ENCODE data around the gene TLCD4.

The TLCD4 gene

GRCh38 chr1:95095833-95096217 is 21.3 kb upstream of the TLCD4 start:
- DNase-seq (ENCODE audit: low spot score) = no peak

GRCh38 chr1:95096218-95096841 is 20.8 kb upstream of the TLCD4 start:
- DNase-seq (ENCODE audit: low spot score) = no peak

GRCh38 chr1:95097426-95097825 is 19.7 kb upstream of the TLCD4 start:
- DNase-seq (ENCODE audit: low spot score) = no peak

GRCh38 chr1:95098196-95098595 is 19.0 kb upstream of the TLCD4 start:
- DNase-seq (ENCODE audit: low spot score) = no peak

DNA sequence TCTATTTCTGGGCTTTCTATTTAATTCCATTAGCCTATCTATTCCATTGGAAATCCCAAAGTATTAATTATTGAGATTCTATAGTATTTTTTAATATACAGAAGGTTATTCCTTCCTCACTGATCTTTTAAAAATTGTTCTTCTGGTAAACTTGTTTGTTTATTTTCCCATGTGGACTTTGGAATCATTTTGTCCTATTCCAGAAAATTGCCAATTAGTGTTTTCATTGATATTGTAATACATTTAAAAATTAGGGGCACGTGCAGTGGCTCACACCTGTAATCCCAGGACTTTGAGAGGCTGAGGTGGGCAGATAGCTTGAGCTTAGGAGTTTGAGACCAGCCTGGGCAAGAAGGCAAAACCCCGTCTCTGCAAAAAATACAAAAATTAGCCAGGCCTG is 8.4 kb upstream of the TLCD4 start:
- DNase-seq (ENCODE audit: low spot score) = no peak

- DNase-seq (ENCODE audit: low spot score) = no peak
Observed at GRCh38 chr1:95111014-95111413, 6.1 kb upstream of the TLCD4 start.

DNA sequence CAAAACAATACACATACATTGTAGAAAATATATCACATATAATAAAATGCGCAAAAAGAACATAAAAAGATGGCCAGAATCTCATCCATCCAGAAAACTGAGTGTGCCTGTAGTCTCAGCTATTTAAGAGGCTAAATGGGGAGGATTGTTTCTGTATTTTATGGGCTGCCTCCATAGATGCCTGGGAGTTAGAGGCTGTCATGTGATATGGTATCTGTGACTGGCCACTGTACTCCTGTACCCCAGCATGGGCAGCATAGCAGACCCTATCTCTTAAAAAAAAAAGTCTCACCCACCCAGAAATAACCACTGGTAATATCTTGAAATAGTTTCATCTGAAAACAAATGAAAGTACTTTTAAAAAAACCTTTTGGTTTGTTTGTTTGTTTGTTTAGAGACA is 3.5 kb upstream of the TLCD4 start:
- DNase-seq (ENCODE audit: low spot score) = no peak

DNA sequence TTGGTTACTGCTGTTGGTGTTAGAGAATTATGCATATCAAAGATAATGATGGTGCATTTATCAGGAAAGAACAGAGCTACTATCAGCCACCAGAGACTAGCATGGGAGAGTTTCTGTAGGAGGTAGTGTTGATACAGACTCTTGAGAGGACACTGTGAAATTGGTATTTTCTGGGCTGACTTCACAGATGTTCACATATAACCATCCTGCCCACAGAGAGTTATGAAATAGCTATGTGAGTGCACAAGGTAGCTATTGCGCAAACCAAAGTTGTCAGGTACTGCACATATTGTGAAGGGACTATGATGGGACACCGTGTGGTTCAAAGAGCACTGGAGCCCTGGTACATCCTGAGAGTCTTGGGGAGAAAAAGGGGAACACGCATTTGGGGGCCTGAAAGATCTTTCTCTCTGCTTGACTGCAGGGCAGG is 1.4 kb upstream of the TLCD4 start:
- DNase-seq (ENCODE audit: low spot score) = peak; percentile 62

- DNase-seq (ENCODE audit: low spot score) = peak; percentile 82
Observed at GRCh38 chr1:95116580-95117206, 462 bp upstream of the TLCD4 start.

- no peak for DNase-seq (ENCODE audit: low spot score)
Observed at GRCh38 chr1:95118067-95118499, 928 bp downstream of the TLCD4 start.

DNA sequence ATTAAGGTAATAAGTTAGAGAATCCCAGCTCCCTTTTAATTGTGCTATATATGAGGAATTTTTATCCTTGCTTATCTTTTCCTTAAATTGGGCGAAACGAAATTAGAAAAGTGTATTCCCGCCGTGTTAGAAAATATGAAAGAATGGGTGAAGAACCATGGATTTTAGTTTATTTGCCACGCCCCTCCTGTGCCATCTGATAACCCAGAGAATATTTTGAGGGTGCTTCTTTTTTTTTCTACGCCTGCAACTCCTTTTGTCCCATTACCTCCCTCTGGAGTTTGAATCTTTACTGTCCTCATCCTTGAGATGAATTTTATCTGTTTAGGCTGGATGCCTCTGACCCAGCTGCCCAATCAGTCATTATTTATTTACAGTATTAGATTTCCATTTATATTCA is 1.6 kb downstream of the TLCD4 start:
- DNase-seq (ENCODE audit: low spot score) = no peak

GRCh38 chr1:95119273-95119672 is 2.1 kb downstream of the TLCD4 start:
- no peak for DNase-seq (ENCODE audit: low spot score)

DNA sequence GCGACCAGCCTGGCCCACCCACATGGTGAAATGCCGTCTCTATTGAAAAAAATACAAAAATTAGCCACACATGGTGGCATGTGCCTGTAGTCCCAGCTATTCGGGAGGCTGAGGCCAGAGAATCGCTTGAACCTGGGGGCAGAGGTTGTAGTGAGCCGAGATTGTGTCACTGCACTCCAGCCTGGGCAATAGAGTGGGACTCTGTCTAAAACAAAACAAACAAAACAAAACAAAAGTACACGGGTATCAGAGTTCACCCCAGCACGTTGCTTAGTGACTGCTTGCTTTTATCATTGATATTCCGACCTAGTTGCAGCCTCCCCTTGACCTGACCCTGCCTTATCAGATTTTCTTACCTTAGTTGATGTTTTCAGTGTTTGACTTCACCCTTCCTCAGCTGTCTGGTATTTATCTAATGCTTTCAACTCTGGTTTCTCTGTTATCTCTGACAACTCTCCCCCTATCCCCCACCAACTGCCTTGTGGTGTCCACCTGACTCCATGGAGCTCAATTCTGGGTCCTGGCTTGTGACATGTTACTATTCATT is 5.1 kb downstream of the TLCD4 start:
- peak; percentile 68 for DNase-seq (ENCODE audit: low spot score)

GRCh38 chr1:95124342-95124741 is 7.2 kb downstream of the TLCD4 start:
- DNase-seq (ENCODE audit: low spot score) = no peak

DNA sequence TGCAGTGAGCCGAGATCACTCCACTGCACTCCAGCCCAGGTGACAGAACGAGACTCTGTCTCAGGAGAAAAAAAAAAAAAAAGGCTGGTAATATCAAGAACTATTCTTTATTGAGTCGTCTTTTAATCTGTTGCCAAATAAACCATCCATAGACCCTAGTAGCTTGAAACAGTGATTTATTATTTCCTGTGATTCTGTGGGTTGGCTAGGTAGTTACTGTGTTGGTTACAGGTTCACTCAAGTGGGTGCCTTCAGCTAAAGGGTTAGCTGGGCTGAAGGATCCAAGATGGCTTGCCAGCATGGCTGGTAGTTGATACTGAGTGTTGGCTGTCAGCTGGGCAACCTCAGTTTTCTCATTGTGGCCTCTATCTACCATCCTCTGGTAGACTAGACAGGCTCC is 9.2 kb downstream of the TLCD4 start:
- no peak for DNase-seq (ENCODE audit: low spot score)

GRCh38 chr1:95126846-95127245 is 9.7 kb downstream of the TLCD4 start:
- no peak for DNase-seq (ENCODE audit: low spot score)

DNA sequence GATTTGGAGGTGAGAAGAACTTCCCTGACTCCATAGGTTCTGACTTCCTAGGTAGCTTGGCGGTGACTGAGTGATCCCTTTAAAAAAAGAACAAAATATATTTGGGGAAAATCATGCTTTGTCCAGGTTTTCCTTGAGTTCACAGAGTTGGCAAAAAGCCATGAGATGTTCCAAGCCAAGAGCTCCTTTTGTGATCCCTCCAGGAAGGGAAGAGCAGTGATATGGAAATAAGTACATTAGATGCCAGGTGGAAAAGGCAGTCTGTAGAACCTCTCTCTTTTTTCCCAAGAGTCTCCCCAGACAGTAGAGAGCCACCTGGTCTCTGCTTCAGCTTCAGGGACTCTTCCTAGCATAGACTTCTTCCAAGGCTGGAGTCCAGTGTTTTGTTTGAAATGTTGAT is 10.2 kb downstream of the TLCD4 start:
- DNase-seq (ENCODE audit: low spot score) = no peak

DNA sequence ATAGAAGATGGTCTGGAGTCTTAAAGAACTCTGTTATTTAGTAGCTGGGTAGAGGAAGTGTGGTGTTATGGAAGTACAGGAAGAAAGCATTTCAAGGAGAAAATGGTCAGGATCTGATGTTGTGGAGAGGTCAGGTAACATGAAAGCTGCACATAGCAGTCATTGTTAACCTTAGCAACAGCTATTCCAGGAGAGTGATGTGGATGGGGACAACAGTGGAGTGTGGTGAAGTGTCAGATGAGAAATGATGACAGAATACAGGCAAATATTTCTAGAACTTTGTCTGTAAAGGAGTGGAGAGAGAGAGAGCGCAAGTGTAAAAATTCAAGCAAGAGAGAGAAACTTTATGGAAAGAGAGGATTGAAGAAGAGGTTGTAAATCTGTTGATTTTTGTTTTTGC is 15.6 kb downstream of the TLCD4 start:
- no peak for DNase-seq (ENCODE audit: low spot score)

- no peak for DNase-seq (ENCODE audit: low spot score)
Observed at GRCh38 chr1:95133687-95134086, 16.5 kb downstream of the TLCD4 start.

DNA sequence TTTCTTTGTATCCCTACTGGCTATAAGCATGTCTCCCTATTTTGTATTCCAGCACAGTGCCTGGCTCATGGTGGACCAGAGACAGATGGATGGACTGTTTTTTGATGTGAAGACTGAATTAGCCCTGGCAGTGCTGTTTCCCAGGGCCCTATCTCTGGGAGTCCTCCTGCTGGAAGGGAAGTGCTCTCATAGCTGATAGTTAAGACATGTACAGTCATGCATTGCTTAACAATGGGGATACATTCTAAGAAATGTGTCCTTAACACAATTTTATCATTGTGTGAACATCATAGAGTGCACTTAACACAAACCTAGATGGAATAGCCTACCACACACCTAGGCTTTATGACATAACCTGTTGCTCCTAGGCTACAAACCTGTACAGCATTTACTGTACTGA is 21.1 kb downstream of the TLCD4 start:
- no peak for DNase-seq (ENCODE audit: low spot score)

DNA sequence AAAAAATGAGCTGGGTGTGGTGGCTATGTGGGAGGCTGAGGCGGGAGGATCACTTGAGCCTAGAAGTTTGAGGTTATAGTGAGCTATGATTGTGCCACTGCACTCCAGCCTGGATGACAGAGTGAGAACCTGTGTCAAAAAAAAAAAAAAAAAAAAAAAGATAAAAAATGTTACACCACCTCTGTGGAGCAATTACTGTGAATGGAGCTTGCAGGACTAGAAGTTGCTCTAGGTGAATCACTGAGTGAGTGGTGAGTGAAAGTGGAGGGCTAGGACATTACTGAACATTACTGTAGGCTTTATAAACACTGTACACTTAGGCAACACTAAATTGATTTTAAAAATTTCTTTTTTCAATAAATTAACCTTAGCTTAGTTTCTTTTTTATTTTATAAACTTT is 21.9 kb downstream of the TLCD4 start:
- DNase-seq (ENCODE audit: low spot score) = no peak

GRCh38 chr1:95140791-95141190 is 23.6 kb downstream of the TLCD4 start:
- DNase-seq (ENCODE audit: low spot score) = no peak

DNA sequence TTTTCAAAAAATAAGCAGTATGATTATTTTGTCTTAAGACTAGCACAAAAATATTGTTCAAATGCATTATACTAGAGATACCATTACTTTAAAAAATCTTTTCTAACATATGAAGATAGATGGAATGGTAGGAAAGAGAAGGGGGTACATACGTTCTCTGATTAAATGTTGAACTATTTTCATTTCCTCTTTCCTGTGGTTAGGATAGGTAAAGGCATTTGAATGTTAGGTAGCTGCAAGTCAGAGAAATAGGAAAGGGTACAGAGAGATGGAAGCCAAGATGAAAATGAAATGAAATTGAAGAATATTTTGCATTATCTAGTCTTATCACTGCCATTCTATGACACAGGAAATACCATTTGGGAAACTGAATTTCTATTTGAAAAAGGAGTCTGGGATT is 28.3 kb downstream of the TLCD4 start:
- DNase-seq (ENCODE audit: low spot score) = no peak

DNA sequence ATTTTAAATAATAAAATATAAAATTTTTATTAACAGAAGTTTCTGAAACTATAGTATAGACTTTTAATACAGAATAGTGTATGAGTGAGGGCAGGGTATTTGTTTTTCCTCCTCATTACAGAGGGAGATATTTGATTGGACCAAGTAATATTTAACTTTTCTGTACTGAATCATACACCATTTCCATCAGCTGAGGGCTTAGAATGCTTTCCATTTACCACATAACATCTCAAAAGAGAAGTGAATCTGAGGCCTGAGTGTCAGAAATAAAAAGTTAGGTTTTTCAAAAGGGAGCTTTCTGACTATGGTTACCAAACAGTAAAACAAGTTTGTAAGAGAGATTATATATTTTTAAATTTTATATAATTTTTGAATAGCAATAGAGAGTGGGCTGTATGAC is 29.5 kb downstream of the TLCD4 start:
- DNase-seq (ENCODE audit: low spot score) = no peak
